HG03139 (cell line): Measurements from ENCODE around the gene MTUS2.

Experiments
- ATAC-seq: cut with Tn5 transposase; IDR thresholded peaks from one replicate; pipeline ENCODE4 v1.9.1; 2021; ENCODE audit not compliant: unreplicated experiment

Gene MTUS2

DNA sequence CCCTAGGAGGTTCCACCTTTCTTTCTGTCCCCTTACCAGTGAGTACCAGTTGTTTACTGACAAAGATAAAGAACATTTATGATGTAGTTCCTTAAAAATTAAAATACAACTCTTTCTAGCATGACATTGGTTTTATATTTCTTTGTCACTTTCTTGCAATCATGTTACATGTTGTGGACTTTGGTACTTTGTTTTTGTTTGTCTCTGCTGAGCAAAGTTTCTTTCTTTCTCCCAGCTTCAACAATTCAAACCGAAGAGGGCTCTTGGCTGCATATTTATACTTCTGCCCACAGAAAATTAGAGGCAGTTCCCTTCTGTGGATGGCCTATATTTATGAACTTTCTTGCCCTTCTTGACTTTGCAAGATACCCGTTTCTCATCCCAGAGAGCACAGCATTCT lies 201.2 kb downstream of the MTUS2 start:
- no peak for ATAC-seq

DNA sequence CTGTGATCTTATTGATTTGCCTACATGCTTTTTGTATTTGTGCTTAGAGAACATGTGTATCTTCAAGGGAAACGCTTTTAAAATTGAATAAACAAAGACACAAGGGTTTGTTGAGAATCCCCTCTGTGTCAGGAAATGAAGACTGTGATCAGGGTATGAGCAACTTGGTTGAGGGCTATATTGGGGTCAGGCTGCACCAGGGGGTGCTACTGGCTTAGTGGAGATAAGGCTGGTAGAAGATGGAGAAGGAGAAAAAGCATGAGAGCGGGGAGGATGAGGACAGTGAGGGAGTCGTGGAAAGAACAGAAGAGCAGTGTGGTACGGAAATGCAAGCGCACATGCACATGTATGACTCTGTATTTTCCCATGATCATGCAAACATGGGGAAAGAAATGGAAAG lies 201.6 kb downstream of the MTUS2 start:
- ATAC-seq = no peak

DNA sequence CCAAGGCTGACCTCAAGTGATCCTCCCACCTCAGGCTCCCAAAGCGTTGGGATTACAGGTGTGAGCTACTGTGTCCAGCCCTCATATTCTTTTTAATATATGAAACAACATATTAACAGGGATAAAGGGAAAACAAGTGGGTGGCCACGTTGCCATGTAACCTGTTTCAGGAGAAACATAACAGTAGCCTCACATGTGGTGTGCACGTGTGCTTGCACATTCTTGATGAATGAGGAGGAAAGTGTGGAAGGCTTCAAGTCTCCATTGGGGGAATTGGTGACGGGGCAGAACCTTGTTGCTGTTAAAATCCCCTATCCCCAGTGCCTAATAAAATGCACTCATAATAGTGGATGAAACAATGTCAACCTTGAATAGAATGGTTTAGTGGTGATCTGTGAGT lies 202.3 kb downstream of the MTUS2 start:
- no peak for ATAC-seq

DNA sequence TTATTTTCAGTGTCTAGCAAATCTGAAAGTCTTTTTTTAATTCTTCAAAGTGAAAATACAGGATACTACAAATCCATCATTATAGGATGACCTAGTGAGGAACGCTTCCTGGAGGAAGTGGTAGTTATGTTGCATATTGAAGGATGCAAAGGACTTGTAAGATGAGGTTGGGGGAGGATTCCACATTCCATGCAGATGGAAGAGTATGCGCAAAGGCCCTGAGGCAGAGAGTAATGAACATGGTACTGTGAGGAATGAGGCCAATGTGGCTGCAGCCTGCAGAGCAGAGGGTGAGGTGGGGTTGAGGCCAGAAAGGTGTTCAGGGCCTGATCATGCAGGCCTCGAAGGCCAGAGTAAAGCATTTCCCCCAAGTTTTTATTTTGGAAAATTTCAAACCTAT lies 202.8 kb downstream of the MTUS2 start:
- ATAC-seq = no peak

DNA sequence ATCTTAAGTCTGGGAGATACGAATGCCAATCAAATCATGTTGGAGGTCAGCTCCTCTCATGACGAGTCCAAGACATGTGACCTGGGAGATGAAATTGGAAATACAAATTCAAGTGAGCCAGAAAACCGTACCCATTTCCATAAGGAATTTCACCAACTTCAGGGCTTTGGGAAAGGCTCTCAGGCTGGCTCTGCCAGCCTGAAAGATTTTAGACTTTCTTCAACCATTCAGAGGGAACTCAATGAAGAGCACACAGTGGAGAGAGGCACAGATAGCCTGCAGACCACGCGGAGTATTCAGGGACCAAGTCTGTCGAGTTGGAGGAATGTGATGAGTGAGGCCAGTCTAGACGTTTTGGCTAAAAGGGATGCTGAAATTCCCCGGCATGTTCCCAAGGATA lies 204.6 kb downstream of the MTUS2 start:
- no peak for ATAC-seq

DNA sequence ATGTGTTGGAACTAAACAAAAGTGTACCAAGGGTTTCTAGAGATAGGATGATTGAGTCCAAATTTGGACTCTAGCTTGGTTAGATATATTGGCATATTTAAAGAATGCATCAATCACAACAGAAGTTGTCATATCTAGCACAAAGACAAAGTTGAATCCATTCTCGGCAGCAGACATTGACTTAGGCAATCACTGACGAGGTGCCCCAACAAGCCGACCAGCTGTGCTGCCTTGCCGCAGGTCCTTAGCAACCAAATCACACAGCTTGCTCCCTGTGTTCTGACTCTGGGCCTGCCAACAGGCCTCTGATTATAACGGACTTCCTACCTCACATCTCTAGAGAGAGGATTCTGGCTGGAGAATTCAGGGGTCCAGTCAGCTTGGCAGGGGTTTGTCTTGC lies 208.7 kb downstream of the MTUS2 start:
- no peak for ATAC-seq

DNA sequence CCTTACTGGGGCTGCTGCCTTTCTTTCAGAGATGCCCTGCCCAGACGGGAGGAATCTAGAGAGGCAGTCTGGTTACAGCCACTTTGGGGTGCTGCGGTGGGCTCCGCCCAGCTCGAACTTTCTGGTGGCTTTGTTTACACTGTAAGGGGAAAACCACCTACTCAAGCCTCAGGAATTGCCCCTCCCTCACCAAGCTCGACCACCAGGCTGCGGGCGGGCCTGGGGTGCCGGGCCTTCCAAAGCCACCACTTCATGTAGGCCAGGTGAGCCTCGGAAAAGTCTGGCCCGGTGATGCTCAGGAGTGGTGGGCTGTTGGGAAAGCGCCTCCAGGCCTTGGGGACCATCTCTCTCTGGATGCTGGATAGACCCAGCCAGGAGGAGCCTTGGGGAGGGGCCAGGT lies 218.6 kb downstream of the MTUS2 start:
- ATAC-seq = no peak

DNA sequence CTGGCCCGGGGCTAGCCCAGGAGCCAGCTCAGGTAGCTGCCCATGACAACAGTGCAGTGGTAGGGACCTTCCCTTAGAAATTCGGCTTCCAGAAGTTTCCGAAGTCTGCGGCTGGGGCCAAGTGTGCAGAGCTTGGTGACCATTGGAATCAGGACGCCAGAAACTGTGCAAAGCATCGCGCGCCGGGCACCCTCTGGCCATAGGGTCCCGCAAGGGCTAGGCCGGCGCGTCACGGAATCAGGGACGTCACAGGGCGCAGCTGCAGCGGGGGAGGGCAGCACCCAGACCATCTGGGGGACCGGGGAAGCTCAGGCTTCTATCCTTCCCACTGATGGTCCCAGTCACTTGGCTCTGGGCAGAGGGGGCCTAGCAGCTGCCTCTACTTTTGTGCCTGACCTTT lies 219.1 kb downstream of the MTUS2 start:
- no peak for ATAC-seq

DNA sequence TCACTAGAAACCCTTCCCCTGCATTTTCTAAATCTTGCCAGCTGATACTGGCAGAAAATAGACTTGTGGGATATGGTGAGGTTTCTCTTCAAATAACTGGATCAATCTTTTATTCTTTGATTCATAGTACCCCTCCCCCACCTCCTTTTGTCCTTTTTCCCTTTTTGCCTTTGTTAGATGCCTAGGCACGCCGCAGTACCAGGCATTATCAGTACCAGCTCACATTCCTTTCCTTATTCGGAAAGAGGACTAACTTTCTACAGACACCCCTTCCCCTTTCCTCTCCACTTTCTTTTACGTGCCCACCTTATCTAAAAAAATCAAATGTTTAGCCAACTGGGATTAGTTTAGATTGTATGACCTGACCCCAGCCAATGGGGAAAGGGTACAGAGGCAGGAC lies 226.4 kb downstream of the MTUS2 start:
- ATAC-seq = no peak

DNA sequence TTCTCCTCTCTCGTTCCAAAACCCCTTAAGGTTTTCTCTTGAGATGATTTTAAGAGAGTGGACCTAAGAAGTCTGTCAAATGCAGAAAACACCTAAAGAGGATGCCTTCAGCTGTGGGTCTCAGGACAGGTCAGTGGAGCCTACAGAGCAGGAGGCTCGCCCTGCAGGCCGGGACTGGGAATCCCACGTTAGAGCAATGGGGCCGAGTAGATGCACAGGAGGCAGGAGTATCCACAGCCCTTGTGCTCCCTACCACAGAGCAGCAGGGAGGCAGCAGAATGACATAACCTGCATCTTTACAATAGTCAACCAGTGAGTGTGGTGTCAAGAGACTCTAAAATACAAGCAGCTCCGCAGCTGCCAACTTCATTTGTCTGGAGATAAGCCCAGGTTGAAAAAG lies 229.4 kb downstream of the MTUS2 start:
- no peak for ATAC-seq

DNA sequence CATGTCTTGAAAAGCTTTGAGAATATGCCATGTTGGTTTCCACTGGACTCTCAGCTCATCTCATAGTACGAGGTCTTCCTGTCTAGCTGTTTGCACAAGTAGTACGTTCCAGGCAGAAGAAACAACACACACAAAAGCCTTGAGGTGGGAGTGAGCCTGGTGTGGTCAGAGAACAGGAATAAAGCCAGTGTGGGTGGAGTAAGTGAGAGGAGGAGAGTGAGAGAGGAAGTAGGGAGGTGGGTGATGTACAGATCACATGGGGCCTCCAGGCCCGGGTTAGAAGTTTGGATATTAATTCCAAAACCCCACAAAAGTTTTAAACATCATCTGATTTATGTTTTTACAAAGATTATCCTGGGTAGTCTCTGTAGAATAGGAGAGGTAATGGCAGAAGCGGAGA lies 230.6 kb downstream of the MTUS2 start:
- no peak for ATAC-seq

DNA sequence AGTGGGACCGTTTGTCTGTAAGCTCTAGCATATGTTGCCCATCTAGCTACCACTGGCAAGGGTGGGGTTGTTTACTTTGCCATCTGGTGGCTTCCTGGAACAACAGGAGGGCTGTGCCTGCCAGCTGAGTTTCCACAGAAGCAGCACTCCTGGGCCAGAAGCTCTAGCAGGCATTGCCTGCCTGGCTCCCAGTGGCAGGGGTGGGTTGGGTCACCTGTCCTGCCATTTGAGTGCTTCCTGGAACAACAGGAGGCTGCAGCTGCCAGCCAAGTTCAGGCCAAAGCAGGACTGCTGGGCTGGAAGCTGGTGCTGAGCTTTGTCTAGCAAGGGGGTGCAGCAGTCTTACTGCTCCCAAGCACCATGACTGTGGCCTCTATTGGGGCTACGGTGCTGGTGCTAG lies 239.7 kb downstream of the MTUS2 start:
- no peak for ATAC-seq

DNA sequence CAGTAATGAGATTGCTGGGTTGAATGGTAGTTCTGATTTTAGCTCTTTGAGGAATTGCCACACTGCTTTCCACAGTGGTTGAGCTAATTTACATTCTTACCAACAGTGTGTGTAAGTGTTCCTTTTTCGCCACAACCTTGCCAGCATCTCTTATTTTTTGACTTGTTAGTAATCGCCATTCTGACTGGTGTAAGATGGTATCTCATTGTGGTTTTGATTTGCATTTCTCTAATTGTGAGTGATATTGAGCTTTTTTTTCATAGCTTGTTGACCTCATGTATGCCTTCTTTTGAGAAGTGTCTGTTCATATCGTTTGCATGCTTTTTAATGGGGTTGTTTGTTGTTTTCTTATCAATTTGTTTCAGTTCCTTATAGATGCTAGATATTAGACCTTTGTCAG lies 245.0 kb downstream of the MTUS2 start:
- no peak for ATAC-seq

DNA sequence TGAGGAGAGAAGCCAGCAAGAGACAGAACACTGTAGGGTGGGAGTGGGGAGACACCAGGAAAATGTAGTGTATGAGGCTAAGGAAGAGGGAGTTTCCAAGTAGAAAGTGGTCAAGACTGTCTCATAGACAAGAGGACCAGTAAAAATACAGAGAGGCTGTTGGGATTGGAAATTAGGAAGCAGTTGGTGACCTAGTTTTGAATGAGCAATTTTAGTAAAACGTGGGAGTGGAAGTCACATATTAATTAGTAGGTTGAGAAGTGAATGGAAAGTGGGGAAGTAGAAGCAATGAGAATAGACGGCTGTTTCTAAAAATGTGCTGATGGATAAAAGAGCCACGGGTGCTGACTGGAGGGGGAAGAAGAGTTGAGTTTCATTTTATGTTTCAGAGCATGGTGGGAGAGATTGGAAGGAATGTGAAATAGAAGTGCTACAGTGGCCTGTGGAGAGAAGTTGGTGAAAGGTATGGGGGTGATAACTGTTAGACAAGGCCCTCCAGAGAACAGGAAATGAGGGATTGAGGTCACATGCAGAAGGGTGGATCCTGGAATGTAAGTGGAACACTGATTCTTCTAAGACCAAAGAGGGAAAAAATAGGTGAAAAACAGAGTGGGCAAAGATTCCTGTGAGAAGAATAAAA lies 247.3 kb downstream of the MTUS2 start:
- ATAC-seq = no peak

DNA sequence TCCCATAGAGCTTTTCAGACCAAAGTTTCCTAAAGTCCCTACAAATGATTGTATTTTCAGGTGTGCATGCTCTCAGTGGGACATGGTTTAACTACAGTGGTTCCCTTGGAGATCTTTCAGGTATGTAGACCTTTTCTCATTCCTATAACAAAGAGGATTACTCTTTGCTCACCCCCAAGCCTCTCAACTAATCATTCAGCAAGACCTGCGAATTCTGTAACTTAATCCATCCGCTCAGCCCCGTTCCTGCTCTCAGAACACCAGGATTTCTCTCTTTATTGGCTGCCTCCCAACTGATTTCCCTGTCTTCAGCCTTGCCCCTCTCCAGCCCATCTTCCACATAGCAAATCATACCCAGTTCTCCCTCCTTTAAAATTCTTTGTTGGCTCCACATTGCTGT lies 253.6 kb downstream of the MTUS2 start:
- ATAC-seq = no peak

DNA sequence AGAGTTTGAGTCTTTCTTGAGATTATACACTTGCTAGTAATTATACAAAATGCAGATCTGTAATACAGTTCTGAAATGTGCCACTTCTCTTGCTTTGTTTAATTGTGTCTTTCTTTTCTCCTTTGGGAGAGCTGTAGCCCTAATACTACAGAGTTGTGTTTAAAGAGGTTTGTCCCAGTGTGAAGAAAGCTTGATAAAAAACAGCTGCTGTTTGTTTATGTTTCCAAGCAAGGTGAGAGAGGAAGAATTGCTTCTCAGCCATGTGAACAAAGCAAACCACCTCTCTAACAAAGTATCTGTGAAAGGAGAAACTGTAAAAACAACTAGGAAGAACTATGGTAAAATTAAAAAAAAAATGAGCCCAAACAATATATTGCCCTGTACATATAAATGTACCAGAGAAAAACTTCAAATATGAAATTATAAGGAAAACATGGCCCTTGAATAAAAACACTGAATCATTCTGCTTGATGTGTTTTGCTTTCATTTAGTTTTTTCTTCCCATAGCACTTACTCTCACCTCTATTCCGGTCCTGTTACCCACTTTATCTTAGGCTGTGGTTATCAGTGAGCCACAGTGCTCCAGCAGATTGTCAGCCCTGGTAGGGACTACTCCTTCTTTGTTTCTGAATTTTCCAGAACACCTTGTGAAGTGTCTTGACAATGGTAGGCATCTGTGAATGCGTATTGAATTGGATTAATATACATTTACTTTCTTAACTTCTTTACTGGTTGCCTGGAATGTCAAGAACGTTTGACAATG lies 257.1 kb downstream of the MTUS2 start:
- no peak for ATAC-seq

DNA sequence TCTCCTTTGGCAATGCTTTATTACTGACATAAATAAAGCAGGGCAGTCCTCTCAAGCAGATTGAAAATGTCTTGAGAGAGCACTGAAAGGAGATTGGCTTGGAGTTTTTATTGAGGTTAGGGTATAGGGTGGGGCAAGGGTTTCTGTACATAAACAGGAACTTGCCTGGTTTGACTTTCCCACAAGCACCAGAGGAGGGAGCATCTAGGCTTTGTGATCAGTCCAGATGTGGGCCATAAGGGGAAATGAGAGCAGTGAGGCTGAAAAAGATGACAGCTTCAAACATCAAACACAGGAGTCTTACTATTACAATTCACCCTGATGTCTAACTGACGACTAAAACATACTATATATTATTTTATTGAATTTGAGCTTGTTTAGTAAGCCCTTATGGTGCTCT lies 260.9 kb downstream of the MTUS2 start:
- peak; percentile 83 for ATAC-seq

DNA sequence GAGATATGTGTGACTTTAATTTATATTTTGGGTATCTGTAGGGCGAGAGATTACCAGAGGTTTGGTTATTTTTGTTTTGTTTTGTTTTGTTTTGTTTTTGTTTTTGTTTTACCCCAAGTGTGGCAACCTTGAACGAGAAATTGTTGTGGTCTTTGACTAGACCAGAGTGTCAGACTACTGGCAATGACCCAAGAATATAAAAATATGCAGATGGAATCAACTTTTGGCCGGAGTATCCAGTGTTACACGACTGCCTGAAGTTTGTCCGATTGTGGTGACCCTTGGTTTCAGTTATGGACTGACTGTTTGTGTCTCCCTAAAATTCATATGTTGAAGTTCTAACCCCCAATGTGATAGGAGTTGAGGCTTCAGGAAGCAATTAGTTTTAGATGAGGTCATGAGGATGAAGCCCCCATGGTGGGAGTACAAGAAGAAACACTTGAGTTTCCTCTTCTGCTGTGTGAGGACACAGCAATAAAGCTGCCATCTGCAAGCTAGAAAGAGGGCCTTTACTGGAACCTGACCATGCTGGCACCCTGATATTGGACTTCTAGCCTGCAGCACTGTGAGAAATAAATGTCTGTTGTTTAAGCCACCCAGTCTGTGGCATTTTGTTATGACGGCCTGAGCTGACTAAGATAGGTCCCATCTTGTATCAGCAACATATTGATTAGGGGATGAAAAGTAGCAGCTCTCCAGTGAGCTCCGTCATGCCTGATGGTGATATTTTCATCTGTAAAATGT lies 261.7 kb downstream of the MTUS2 start:
- ATAC-seq = no peak

DNA sequence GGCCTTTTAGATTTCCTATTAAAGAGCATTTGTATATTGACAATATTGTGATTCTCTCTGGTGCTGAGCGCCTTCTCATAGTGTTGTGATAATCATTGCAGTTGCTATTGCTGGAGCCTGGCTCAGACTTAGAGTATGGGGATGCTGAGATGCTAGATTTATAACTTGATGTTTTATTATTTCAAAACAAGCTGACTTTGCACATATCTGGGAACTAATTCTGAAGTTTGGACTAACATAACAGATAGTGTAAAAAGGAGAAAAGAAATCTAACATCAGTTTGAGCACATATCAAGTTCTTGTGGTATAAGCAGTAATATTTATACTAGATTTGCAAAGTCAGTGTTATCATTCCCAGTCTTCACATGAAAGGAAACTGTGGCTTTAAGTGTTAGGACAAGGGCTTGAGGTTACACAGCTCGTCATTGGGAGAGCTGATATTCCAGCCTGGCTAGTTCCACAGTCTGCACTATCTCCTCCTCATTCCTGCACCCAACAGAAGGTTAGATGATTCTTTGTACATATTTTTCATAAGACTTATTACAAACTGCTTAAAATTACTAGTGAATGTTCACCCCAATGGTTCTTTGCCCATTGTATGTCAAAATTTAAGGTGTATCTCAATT lies 279.8 kb downstream of the MTUS2 start:
- no peak for ATAC-seq

DNA sequence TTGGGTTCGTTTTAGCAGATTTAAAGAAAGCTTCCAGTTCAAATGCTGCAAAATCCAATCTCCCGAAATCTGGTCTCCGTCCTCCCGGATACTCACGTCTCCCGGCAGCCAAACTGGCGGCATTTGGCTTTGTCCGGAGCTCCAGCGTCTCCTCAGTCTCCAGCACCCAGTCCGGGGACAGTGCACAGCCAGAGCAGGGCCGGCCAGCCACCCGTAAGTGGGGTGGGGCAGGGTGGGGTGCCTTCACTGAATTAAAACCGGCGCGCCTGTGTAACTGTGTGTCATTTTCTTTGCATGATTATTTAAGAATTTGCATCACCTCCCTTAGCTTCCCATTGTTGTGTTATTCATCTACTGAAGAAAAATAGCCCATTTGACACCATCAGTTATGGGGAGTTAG lies 280.6 kb downstream of the MTUS2 start:
- ATAC-seq = no peak

DNA sequence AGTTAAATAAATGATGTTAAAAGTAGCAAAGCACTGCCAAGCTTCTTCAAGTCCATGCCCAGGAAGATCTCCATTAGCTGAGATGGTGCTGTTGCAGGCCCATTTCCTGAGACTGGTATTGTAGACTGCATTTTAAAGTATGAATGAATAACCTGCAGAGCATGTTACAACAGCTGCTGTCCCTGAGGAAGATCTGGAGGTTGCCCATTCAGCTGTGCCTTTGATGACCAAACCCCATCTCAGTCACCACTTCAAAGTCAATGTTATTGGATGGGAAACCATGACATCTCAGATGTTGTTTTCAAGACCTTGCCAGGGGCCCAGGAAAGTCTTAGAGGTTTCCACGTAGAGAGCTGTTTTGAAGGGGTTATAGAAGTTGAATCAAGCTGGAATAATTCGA lies 281.3 kb downstream of the MTUS2 start:
- ATAC-seq = no peak

DNA sequence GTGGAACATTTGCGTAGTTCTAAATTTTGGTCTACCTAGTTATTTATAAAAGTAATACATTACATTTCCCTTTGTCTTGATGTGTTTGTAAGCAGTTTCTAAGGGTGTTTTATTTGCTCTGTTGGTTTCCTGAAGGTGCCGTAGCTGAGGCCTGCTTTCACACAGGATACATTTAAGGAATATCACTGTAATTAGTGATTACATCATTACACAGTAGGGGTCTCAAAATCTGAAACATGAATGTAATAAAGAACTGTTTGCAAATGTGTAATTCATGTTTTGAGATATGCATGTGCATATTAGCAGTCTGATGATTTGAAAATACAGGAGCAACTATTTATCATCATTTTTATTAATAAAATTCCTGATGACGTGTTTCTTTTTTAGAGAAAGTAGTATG lies 281.8 kb downstream of the MTUS2 start:
- no peak for ATAC-seq
